Measurements from ENCODE around the gene HNRNPA3. TPM values are rescaled to one million over a fixed set of nuclear protein-coding genes. Genes with fewer than 3 reads are reported as not detected.

Gene HNRNPA3
- total RNA-seq, 1 donor from 2014 or later: 136 TPM

- no peaks in the 10 kb centered on the region for H3K9me3 Mint-ChIP-seq (ENCODE audit: unreplicated experiment)
Measured at GRCh38 chr2:177225965-177226360, 13.4 kb downstream of the HNRNPA3 start.

GRCh38 chr2:177229442-177230242 is 17.0 kb downstream of the HNRNPA3 start:
- no peaks in the 10 kb centered on the region for H3K9me3 Mint-ChIP-seq (ENCODE audit: unreplicated experiment)
- peaks cover 54% of the 10 kb centered on the region for H3K36me3 Mint-ChIP-seq (ENCODE audit: unreplicated experiment)
- no peak for TF ChIP-seq CTCF (IDR thresholded peaks at IDR 0.05)
- DNase-seq (ENCODE audit: extremely low spot score, unreplicated experiment): no peak
- peak overlapping the region; percentile 65 for H3K27ac Mint-ChIP-seq (ENCODE audit: unreplicated experiment)
- H3K4me3 Mint-ChIP-seq (ENCODE audit: unreplicated experiment): no peak overlapping the region
- H3K27me3 Mint-ChIP-seq (ENCODE audit: unreplicated experiment): no peaks in the 10 kb centered on the region
- peaks cover 10% of the 10 kb centered on the region for H3K4me1 Mint-ChIP-seq (ENCODE audit: unreplicated experiment)

More at GRCh38 chr2:177225965-177226360, 13.4 kb downstream of the HNRNPA3 start:
- Mint-ChIP-seq H3K4me1 (ENCODE audit: unreplicated experiment) (peaks cover 6% of the 10 kb centered on the region), H3K4me3 (ENCODE audit: unreplicated experiment) (no peak overlapping the region), H3K36me3 (ENCODE audit: unreplicated experiment) (peaks cover 37% of the 10 kb centered on the region), H3K27ac (ENCODE audit: unreplicated experiment) (peak overlapping the region; percentile 71), H3K27me3 (ENCODE audit: unreplicated experiment) (no peaks in the 10 kb centered on the region)
- TF ChIP-seq CTCF (IDR thresholded peaks at IDR 0.05): no peak
- no peak for DNase-seq (ENCODE audit: extremely low spot score, unreplicated experiment)

- peaks cover 15% of the 10 kb centered on the region for H3K4me1 Mint-ChIP-seq (ENCODE audit: unreplicated experiment)
- no peaks in the 10 kb centered on the region for H3K27me3 Mint-ChIP-seq (ENCODE audit: unreplicated experiment)
- no peaks in the 10 kb centered on the region for H3K9me3 Mint-ChIP-seq (ENCODE audit: unreplicated experiment)
- H3K36me3 Mint-ChIP-seq (ENCODE audit: unreplicated experiment): peaks cover 54% of the 10 kb centered on the region
- H3K4me3 Mint-ChIP-seq (ENCODE audit: unreplicated experiment): no peak overlapping the region
- H3K27ac Mint-ChIP-seq (ENCODE audit: unreplicated experiment): no peak overlapping the region
- no peak for TF ChIP-seq CTCF (IDR thresholded peaks at IDR 0.05)
- no peak for DNase-seq (ENCODE audit: extremely low spot score, unreplicated experiment)
Measured at GRCh38 chr2:177231270-177231669, 18.7 kb downstream of the HNRNPA3 start.

GRCh38 chr2:177232098-177232704 is 19.6 kb downstream of the HNRNPA3 start:
- H3K36me3 Mint-ChIP-seq (ENCODE audit: unreplicated experiment): peaks cover 54% of the 10 kb centered on the region
- no peaks in the 10 kb centered on the region for H3K27me3 Mint-ChIP-seq (ENCODE audit: unreplicated experiment)
- no peak overlapping the region for H3K27ac Mint-ChIP-seq (ENCODE audit: unreplicated experiment)

More at GRCh38 chr2:177232098-177232704, 19.6 kb downstream of the HNRNPA3 start:
- no peaks in the 10 kb centered on the region for H3K9me3 Mint-ChIP-seq (ENCODE audit: unreplicated experiment)
- H3K4me3 Mint-ChIP-seq (ENCODE audit: unreplicated experiment): no peak overlapping the region
- TF ChIP-seq CTCF (IDR thresholded peaks at IDR 0.05): no peak
- H3K4me1 Mint-ChIP-seq (ENCODE audit: unreplicated experiment): peaks cover 16% of the 10 kb centered on the region
- DNase-seq (ENCODE audit: extremely low spot score, unreplicated experiment): no peak
